Activated naive CD8-positive, alpha-beta T cell (primary cell): ENCODE measurements around the gene ACOT11.
A peak's percentile ranks its signal among the peaks of the same experiment; 100 is the strongest.
"Not testable (repeated sequence)": the region's sequence is repeated elsewhere in the genome, so short reads cannot be mapped to it uniquely, and the experiment has no call there.

Source experiments
- H3K27ac Mint-ChIP-seq: one replicate; pipeline ENCODE4 v1.8.0; 2021; ENCODE audit warnings: mixed read lengths
- H3K27me3 Mint-ChIP-seq: one replicate; pipeline ENCODE4 v1.8.0; 2021; ENCODE audit warnings: mixed read lengths
- H3K36me3 Mint-ChIP-seq: one replicate; pipeline ENCODE4 v1.8.0; 2021; ENCODE audit warnings: mixed read lengths
- H3K4me1 Mint-ChIP-seq: one replicate; pipeline ENCODE4 v1.8.0; 2021; ENCODE audit warnings: low read depth, mixed read lengths
- H3K4me3 Mint-ChIP-seq: one replicate; pipeline ENCODE4 v1.8.0; 2021; ENCODE audit warnings: mild to moderate bottlenecking, mixed read lengths
- H3K9me3 Mint-ChIP-seq: one replicate; pipeline ENCODE4 v1.8.0; 2021; ENCODE audit warnings: low read depth, mixed read lengths

Gene ACOT11

DNA sequence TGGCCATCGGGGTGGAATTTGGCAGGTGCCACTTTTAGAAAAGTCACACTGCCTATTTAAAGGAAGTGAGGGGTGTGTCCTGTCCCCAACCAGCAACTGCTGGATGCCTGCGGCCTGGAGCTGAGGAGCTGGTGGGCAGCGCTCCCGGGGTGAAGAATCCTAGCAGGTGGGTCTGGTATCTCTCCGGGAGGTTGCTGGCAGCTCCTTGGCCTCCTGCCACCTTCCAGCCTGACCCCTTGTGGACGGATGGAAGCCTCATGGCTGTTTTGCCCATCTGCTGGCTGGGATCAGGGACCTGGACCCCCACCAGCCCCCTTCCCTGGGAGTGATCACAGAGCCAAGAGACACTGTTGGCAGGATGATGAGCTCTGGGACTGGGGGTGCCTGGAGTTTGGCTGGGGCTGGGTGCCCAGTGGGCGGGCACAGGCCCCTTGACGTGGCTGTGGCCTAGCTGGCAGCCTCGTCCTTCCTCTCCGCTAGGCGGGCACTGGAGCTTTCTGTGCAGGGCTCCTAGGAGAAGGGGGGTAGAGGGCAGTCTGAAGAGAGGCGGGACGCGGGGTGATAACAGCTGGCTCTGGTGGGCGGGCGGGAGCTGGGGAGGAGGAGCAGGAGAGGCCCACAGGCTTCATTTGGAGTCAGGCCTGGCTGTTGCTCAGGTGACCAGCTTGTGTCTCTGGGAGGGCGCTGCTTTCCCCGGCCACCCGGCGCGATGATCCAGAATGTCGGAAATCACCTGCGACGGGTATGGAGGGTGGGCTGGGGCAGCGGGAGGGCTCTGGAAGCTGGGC lies at the start of gene ACOT11:
ACOT11 (plus strand) TSS at position 628 of the 788 bp plus-strand sequence; CDS start at position 710, 82 bp downstream.
- Mint-ChIP-seq H3K4me1 (peaks cover 5% of the 10 kb centered on the region), H3K27ac (no peak within 1 kb of the TSS), H3K27me3 (no peaks in the 10 kb centered on the region), H3K4me3 (no peak within 1 kb of the TSS), H3K9me3 (no peaks in the 10 kb centered on the region), H3K36me3 (no peaks in the 10 kb centered on the region)

DNA sequence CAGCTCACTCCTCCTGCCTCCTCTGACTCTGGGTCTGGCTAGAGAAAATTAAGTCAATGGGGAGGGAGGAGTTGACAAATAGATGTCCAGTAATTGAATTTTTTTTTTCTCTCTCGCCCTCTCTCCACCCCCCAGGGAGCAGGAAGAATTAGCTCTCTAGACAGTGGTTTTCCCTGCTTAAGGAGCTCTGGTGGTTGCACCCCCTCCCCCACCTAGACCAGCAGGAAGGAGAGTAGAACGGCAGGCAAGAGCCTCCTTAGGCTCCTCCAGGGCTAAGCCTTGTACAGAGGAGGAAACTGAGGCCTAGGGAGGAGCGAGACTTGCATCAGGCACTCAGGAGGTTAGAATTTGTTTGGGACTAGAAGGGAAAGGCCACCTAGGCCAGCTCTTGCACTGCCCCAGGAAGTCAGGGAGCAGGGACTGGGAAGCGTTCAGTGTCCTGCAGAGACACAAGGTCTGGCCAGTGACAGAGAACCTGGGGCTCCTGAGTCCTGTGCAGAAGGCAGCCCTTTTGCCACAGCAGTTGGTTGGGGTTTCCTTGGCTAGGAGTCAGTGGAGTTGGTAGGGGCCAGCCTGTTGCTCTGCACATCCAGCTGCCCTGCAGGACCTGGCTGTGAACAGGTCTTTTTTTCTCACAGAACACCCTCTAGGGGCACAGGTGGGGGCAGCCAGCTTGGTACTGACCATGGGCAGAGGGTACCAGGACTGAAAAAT lies 49.5 kb upstream of the ACOT11 start:
- Mint-ChIP-seq H3K36me3 (no peaks in the 10 kb centered on the region), H3K4me3 (peak overlapping the region; percentile 80), H3K27ac (no peak overlapping the region), H3K9me3 (no peaks in the 10 kb centered on the region), H3K27me3 (peaks cover 17% of the 10 kb centered on the region), H3K4me1 (peaks cover 9% of the 10 kb centered on the region)

DNA sequence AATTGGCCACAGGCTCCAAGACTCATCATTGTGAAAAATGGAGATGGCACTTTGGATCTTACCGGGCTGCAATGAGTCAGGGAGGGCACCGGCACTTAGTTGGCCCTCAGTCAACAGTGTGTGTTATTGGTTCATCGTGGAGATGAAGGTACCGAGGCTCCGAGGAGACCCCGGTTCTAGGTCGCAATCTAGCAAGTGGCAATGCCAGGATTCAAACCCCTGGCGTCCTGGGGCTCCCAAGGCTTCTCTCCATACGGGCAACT lies 49.0 kb upstream of the ACOT11 start:
- peaks cover 16% of the 10 kb centered on the region for H3K27me3 Mint-ChIP-seq
- H3K36me3 Mint-ChIP-seq: no peaks in the 10 kb centered on the region
- no peak overlapping the region for H3K27ac Mint-ChIP-seq
- H3K9me3 Mint-ChIP-seq: no peaks in the 10 kb centered on the region
- H3K4me1 Mint-ChIP-seq: peaks cover 9% of the 10 kb centered on the region
- H3K4me3 Mint-ChIP-seq: peak overlapping the region; percentile 80

DNA sequence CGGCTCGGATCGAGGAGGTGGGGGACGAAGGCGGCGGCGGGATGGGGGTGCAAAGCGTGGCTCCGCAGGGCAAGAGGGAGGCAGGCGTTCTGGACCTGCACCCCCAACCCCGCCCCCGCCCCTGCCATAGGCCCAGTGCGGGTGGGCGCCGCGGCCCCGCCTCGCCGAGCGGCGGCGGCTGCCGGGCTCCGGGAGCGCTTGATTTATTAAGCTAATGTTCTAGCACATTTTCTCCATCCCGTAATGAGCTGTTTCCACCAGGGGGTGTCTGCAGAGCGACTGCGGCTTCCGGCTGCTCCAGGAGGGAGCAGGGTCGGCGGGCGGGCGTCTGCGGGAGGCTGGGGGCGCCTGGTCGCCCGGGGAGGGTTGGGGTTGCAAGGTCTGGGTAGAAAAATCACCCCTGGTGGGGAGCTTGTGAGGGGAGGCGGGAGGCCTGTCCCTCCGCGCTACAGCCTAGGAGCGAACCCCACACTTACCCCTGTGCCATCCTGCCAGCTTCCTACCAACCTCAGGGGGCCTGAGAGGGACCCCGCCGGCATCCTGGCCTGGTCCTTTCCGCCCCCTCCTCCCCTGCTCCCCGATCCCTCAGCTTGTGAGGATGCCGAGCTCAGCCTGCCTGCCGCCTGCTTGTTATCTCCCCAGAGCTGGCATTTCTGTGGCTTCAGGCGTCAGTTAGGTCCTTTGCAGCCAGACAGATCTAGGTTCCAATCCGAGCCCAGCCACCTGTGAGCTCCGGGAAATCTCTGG lies 48.5 kb upstream of the ACOT11 start:
- peaks cover 16% of the 10 kb centered on the region for H3K27me3 Mint-ChIP-seq
- no peak overlapping the region for H3K27ac Mint-ChIP-seq

DNA sequence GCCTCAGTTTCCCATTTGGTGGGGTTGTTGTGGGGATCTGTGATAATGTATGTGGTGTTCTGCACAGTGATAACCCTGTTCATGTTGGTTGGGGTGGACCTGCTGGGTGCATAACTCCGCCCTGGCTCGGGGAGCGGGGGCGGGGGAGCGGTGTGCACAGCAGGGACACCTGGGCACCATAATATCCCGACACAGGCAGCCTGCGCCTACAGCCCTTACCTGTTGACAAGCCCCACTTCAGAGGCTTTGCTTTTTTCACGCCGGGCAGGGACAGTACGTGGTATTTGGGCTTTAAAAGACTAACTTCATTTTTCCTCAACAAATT lies 48.0 kb upstream of the ACOT11 start:
- H3K4me3 Mint-ChIP-seq: peak overlapping the region; percentile 67
- peaks cover 16% of the 10 kb centered on the region for H3K27me3 Mint-ChIP-seq
- H3K27ac Mint-ChIP-seq: no peak overlapping the region
- H3K9me3 Mint-ChIP-seq: no peaks in the 10 kb centered on the region
- H3K4me1 Mint-ChIP-seq: peaks cover 9% of the 10 kb centered on the region
- no peaks in the 10 kb centered on the region for H3K36me3 Mint-ChIP-seq

More for the DNA sequence above, 48.5 kb upstream of the ACOT11 start:
- H3K4me1 Mint-ChIP-seq: peaks cover 9% of the 10 kb centered on the region
- no peaks in the 10 kb centered on the region for H3K36me3 Mint-ChIP-seq
- peak overlapping the region; percentile 80 for H3K4me3 Mint-ChIP-seq
- no peaks in the 10 kb centered on the region for H3K9me3 Mint-ChIP-seq

DNA sequence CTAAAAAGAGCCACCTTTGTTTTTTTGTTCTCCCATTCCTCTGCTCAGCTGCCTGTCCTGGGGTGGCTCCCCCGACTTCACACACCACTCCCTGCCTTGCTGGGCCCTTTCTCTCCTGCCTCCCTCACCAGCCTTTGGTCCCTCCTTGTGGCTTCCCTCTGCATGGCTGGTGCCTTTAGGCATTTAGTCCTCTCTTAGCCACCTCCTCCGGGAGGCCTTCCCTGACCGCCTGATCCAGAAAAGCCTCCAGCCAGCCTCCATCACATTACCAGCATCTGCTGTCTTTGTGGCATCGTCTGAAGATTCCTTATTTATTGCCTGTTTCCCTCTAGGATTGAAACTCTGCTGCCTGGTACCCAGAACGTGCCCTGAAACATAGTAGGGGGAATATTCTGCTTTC lies 46.2 kb upstream of the ACOT11 start:
- Mint-ChIP-seq H3K4me3 (no peak overlapping the region), H3K4me1 (peaks cover 9% of the 10 kb centered on the region), H3K27ac (no peak overlapping the region), H3K27me3 (peaks cover 16% of the 10 kb centered on the region), H3K36me3 (no peaks in the 10 kb centered on the region), H3K9me3 (no peaks in the 10 kb centered on the region)

DNA sequence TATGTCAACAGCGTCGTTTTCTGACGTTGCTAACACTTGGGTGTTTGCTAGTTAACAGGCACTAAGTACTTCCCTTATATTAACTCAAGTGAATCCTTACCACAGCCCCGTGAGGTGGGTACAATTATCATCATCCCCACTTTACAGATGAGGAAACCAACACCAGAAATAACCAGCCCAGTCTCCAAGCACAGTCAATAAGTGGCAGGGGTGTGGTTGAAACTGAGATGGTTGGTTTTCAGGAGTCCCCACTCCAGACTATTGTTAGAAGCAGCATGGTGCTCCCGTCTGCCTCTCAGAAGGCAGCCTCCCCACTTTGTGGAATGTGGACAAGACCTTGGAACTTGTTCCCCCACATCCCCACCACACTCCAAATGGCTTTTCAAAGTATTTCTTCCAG lies 45.7 kb upstream of the ACOT11 start:
- no peaks in the 10 kb centered on the region for H3K36me3 Mint-ChIP-seq
- peaks cover 9% of the 10 kb centered on the region for H3K4me1 Mint-ChIP-seq
- peaks cover 16% of the 10 kb centered on the region for H3K27me3 Mint-ChIP-seq
- no peaks in the 10 kb centered on the region for H3K9me3 Mint-ChIP-seq
- no peak overlapping the region for H3K27ac Mint-ChIP-seq
- H3K4me3 Mint-ChIP-seq: no peak overlapping the region

DNA sequence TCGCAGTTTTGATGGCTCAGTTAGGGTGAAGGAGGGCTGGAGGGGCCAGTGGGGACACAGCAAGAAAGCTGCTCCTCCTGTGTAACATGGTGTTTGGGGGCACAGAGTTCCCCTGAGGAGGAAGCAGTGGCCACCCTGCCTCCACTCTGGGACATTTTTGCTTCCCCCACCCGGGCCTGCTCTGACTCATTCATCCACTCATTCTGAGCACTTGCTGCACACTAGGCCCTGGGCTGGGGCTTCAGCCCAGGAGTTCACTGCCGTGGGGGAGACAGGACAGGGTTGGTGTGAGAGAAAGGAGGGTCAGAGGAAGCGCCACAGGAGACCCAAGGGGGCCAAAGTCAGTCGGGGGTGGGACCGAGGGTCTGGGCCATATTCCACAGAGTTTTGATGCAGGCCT lies 41.4 kb upstream of the ACOT11 start:
- Mint-ChIP-seq H3K36me3 (no peaks in the 10 kb centered on the region), H3K27ac (no peak overlapping the region), H3K27me3 (peaks cover 7% of the 10 kb centered on the region), H3K9me3 (no peaks in the 10 kb centered on the region), H3K4me3 (no peak overlapping the region), H3K4me1 (no peaks in the 10 kb centered on the region)

DNA sequence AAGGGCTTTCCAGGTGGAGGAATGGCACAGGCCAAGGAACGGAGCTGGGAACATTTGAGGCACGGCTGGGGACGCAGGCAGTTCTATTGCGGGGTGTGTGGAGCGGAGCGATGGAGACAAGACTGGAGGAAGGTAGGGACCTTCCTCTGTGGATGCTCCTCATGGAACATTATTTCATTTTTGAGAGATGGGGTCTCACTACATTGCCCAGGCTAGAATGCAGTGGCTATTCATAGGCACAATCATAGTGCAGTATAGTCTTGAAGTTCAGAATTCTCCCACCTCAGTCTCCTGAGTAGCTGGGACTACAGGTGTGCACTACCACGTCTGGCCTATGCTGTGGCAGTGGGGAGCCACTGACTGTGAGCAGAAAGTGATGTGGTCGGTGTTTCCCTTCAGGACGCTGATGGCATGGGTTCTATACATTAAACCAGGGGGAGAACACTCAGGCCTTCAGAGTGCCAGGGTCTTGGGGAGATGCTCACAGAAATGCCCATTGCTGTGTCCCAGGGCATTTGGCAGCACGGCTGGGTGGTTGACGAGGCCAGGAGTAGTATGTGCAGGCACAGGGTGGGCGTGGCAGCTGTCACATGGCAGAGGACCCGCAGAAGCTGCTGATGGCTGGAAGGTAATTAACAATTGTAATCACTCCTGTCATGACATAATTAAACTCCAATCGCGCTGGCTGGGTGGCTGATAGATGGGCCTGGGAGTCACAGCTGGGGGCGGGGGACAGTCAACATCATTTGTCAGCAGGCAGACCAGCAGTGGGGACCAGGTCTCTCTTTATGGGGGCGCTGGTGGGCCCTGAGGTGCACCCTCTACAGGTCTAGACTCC lies 40.8 kb upstream of the ACOT11 start:
- Mint-ChIP-seq H3K27ac (no peak overlapping the region), H3K9me3 (no peaks in the 10 kb centered on the region), H3K27me3 (peaks cover 3% of the 10 kb centered on the region), H3K4me1 (no peaks in the 10 kb centered on the region), H3K36me3 (no peaks in the 10 kb centered on the region), H3K4me3 (no peak overlapping the region)

DNA sequence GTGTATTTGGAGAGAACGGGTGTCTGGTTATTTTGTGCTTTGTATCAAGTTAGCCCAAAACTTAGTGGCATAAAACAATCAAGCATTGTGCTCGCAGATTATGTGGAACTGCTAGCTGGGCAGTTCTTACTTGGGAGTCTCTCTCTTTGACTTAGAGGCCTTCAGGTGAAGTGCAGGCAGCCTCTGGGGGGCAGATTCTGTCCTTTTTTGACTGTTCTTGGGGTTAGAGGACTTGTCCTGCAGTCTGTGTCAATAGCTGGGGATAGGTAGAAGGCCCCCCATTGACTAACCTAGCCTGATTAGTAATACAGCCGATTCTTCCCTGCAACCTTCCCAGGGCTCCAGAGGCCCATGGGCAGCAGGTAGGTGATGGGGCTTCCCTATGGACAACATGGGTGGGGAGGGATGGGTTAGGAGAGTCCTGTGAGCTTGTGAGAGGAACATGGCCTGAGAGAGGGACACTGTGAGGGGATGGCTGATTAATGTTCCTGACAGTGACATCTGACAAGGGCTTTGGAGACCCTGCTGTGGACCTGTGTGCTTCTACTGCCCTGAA lies 37.2 kb upstream of the ACOT11 start:
- Mint-ChIP-seq H3K9me3 (no peaks in the 10 kb centered on the region), H3K4me1 (no peaks in the 10 kb centered on the region), H3K36me3 (no peaks in the 10 kb centered on the region), H3K27me3 (no peaks in the 10 kb centered on the region), H3K4me3 (no peak overlapping the region), H3K27ac (no peak overlapping the region)

DNA sequence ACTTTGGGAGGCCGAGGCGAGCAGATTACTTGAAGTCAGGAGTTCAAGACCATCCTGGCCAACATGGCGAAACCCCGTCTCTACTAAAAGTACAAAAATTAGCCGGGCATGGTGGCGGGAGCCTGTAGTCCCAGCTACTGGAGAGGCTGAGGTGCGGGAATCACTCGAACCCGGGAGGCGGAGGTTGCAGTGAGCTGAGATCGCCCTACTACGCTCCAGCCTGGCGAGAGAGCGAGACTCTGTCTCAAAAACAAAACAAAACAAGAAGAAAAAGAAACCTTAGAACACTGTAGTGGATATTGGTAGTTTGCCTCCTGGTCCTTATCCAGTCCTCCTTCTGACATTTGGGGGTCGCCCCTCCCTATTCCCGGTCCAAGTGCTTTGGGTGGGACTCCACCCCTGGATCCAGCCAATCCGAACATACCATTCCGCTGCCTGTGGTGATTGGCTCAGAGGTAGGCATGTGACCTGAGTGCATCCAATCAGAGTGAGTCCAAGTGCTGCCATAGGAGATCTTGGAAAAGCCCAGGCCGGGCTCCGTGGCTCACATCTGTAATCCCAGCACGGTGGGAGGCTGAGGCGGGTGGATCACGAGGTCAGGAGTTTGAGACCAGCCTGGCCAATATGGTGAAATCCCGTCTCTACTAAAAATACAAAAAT lies 34.0 kb upstream of the ACOT11 start:
- not testable (repeated sequence) for H3K9me3 Mint-ChIP-seq, H3K36me3 Mint-ChIP-seq, H3K4me1 Mint-ChIP-seq, H3K27me3 Mint-ChIP-seq, H3K4me3 Mint-ChIP-seq, H3K27ac Mint-ChIP-seq

DNA sequence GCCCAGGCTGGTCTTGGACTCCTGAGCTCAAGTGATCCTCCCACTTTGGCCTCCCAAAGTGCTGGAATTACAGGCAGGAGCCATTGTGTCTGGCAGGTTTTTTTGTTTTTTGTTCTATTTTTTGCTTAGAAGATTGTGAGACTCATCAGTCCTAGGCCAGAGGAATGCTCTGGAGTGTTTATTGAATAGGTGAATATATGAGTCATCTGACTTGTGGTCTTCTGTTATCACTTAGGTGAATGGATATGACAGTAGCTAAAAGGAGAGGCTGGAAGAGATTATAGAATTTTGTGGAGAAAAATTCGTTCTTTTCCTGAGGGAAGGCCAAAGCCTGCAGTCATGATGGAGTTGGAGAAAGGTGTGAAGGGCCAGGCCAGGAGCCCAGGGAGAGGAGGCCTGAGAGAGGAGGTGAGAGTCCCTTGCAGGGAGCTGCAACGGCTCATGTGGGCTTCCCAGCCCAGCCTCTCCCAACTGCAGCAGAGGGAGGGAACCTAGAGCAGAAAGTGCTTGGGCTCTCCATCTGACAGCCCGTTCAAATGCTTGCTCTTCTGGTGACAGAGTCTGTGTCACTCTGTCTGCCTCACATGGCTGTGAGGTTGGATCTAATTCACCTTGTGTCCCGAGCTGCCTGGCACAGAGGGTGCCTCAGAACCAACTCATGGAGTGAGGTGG lies 31.6 kb upstream of the ACOT11 start:
- H3K4me1 Mint-ChIP-seq: no peaks in the 10 kb centered on the region
- no peak overlapping the region for H3K4me3 Mint-ChIP-seq
- H3K27me3 Mint-ChIP-seq: no peaks in the 10 kb centered on the region
- no peak overlapping the region for H3K27ac Mint-ChIP-seq
- no peaks in the 10 kb centered on the region for H3K9me3 Mint-ChIP-seq
- no peaks in the 10 kb centered on the region for H3K36me3 Mint-ChIP-seq

DNA sequence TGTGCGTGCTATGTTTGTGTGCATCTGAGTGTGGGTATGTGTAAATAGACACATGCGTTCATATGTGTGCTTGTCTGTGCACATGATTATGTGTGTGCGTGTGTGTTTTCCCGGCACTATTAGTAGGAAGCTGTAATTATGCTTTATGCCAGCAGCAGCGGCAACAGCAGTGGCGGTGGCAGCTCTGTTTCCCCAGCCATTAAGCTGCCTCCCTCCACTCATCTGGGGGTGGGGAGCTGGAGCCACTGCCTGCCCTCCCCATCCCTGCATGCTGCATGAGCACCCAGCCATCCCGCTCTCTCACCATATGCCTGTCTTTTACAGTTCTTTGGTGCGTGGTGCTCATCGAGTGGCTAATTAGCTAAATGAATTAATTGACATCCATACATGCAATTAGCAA lies 30.5 kb upstream of the ACOT11 start:
- H3K4me1 Mint-ChIP-seq: no peaks in the 10 kb centered on the region
- H3K4me3 Mint-ChIP-seq: no peak overlapping the region
- no peaks in the 10 kb centered on the region for H3K9me3 Mint-ChIP-seq
- no peaks in the 10 kb centered on the region for H3K36me3 Mint-ChIP-seq
- no peak overlapping the region for H3K27ac Mint-ChIP-seq
- no peaks in the 10 kb centered on the region for H3K27me3 Mint-ChIP-seq

DNA sequence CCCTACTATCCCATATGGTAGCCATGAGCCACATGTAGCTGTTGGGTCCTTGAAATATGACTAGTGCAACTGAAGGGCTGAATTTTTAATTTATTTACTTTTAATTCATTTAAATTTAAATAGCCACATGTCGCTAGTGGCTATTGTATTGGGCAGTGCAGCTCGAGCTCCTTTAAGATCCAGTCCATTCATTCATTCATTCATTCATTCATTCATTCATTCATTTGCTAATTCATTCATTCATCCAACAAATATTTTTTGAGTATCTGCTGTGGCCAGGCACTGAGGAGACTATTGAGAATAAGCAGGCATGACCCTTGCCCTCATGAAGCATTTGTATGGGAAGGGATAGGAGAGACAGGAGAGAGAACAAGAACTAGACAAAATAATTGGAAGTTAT lies 29.5 kb upstream of the ACOT11 start:
- Mint-ChIP-seq H3K27me3 (no peaks in the 10 kb centered on the region), H3K4me1 (no peaks in the 10 kb centered on the region), H3K9me3 (no peaks in the 10 kb centered on the region), H3K36me3 (no peaks in the 10 kb centered on the region), H3K4me3 (no peak overlapping the region), H3K27ac (no peak overlapping the region)
